IgD-negative memory B cell (primary cell): ENCODE data around the gene ALAS2. TPM values are rescaled to one million over a fixed set of nuclear protein-coding genes. Genes with fewer than 3 reads are reported as not detected.
A peak's percentile ranks its signal among the peaks of the same experiment; 100 is the strongest.
"Not testable (repeated sequence)": the region's sequence is repeated elsewhere in the genome, so short reads cannot be mapped to it uniquely, and the experiment has no call there.

Experiments used
- H3K27ac Mint-ChIP-seq, 3 donors: one replicate each; pipeline ENCODE4 v1.8.0; 2020 to 2022; ENCODE audit warnings: mild to moderate bottlenecking in 3 of 3, mixed read lengths in 3 of 3, moderate library complexity in 1 of 3
- H3K27me3 Mint-ChIP-seq: one replicate; pipeline ENCODE4 v1.8.0; 2021; ENCODE audit warnings: mixed read lengths
- H3K36me3 Mint-ChIP-seq: one replicate; pipeline ENCODE4 v1.8.0; 2020; ENCODE audit warnings: mild to moderate bottlenecking, mixed read lengths
- H3K4me1 Mint-ChIP-seq, 3 donors: one replicate each; pipeline ENCODE4 v1.8.0; 2020 to 2022; ENCODE audit warnings: mixed read lengths in 3 of 3, mild to moderate bottlenecking in 1 of 3
- H3K4me3 Mint-ChIP-seq, 4 donors: one replicate each; pipeline ENCODE4 v1.8.0; 2020 to 2022; ENCODE audit warnings: mild to moderate bottlenecking in 4 of 4, mixed read lengths in 4 of 4, moderate library complexity in 3 of 4
- H3K9me3 Mint-ChIP-seq, 3 donors: one replicate each; pipeline ENCODE4 v1.8.0; 2020 to 2021; ENCODE audit warnings: mixed read lengths in 3 of 3, mild to moderate bottlenecking in 1 of 3
- polyA plus RNA-seq: library from polyadenylated mRNA; unstranded; fragments of 300-500 nt; fragmentation: Illumina TruSeq; gene quantifications from one replicate; pipeline ENCODE4 v1.2.3, GENCODE V29; 2021

ALAS2 gene, protein sequence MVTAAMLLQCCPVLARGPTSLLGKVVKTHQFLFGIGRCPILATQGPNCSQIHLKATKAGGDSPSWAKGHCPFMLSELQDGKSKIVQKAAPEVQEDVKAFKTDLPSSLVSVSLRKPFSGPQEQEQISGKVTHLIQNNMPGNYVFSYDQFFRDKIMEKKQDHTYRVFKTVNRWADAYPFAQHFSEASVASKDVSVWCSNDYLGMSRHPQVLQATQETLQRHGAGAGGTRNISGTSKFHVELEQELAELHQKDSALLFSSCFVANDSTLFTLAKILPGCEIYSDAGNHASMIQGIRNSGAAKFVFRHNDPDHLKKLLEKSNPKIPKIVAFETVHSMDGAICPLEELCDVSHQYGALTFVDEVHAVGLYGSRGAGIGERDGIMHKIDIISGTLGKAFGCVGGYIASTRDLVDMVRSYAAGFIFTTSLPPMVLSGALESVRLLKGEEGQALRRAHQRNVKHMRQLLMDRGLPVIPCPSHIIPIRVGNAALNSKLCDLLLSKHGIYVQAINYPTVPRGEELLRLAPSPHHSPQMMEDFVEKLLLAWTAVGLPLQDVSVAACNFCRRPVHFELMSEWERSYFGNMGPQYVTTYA
- not detected for polyA plus RNA-seq

GRCh38 chrX:55030271-55031205, at the start of gene ALAS2:
ALAS2 (minus strand) TSS chrX:55030977; CDS start chrX:55026000, 4,977 bp downstream.
- Mint-ChIP-seq H3K4me1 (no peaks in the 10 kb centered on the region), H3K9me3 (peaks cover 0 to 3% (median 0%) of the 10 kb centered on the region in 3 donors), H3K27me3 (peaks cover 4% of the 10 kb centered on the region), H3K36me3 (no peaks in the 10 kb centered on the region), H3K4me3 (no peak within 1 kb of the TSS), H3K27ac (no peak within 1 kb of the TSS)

DNA sequence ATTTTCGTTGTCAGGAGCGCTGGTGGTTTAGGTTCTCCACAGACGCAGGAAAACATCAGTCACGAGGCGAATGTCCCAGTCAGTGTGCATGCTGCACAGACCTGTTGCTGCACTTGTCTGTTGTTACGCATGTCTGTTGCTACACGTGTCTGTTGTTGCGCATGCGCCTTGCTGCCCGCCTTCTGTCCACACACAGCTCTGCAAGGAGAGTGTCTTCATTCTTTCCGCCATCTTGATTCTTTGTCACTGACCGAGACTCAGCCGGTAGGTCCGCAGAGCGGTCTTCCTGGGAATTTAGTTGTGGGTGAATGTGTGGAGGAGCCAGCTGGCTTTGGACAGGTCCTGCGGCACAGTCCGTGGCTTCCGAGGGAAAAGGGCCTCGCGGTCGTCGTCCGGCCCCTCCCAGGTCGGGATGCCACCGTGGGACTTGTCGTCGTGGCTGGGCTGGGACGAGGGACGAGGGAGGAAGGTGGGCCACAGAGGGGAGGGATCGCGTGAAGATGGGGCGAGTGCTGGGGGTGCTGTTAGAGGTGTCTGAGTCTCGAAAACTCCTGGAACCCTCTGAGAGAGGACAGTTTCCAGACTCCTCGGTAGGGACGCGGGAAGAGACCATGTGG, 44.2 kb upstream of the ALAS2 start, which contains the start of gene PAGE2B:
Gene PAGE2B (plus strand): TSS at position 180 of the 617 bp plus-strand sequence. CDS start 1,012 bp downstream, outside the sequence.
- H3K9me3 Mint-ChIP-seq, result no peaks in the 10 kb centered on the region
- H3K27me3 Mint-ChIP-seq, result peaks cover 1% of the 10 kb centered on the region
- H3K36me3 Mint-ChIP-seq, result no peaks in the 10 kb centered on the region
- H3K27ac Mint-ChIP-seq, result peak within 1 kb of the TSS in 1 of 3 donors; percentile 23
- H3K4me1 Mint-ChIP-seq, result no peaks in the 10 kb centered on the region
- peak within 1 kb of the TSS in 1 of 4 donors; percentile 74 for H3K4me3 Mint-ChIP-seq

DNA sequence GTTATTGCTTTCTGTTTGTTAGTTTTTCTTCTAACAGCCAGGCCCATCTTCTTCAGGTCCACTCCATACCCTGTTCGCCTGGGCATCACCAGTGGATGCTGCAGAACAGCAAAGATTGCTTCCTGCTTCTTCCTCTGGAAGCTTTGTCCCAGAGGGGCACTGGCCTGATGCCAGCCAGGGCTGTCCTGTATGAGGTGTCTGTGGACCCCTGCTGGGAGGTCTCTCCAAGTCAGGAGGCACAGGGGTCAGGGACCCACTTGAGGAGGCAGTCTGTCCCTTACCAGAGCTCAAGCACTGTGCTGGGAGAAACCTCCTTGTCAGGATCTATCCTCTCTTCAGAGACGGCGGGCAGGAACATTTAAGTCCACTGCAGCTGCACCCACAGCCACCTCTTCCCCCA, 41.5 kb upstream of the ALAS2 start:
- Mint-ChIP-seq H3K4me1 (no peaks in the 10 kb centered on the region), H3K36me3 (peaks cover 4% of the 10 kb centered on the region), H3K4me3 (no peak overlapping the region), H3K9me3 (peaks cover 0 to 4% (median 0%) of the 10 kb centered on the region in 3 donors), H3K27ac (no peak overlapping the region), H3K27me3 (peaks cover 1% of the 10 kb centered on the region)

DNA sequence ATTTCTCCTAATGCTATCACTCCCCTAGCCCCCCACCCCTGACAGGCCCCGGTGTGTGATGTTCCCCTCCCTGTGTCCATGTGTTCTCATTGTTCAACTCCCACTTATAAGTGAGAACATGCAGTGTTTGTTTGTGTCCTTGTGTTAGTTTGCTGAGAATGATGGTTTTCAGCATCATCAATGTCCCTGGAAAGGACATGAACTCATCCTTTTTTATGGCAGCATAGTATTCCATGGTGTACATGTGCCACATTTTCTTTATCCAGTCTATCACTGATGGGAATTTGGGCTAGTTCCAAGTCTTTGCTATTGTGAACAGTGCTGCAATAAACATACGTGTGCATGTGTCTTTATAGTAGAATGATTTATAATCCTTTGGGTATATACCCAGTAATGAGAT, 36.4 kb upstream of the ALAS2 start:
- H3K9me3 Mint-ChIP-seq, H3K27me3 Mint-ChIP-seq, H3K27ac Mint-ChIP-seq, H3K4me1 Mint-ChIP-seq, H3K36me3 Mint-ChIP-seq, H3K4me3 Mint-ChIP-seq: not testable (repeated sequence)

DNA sequence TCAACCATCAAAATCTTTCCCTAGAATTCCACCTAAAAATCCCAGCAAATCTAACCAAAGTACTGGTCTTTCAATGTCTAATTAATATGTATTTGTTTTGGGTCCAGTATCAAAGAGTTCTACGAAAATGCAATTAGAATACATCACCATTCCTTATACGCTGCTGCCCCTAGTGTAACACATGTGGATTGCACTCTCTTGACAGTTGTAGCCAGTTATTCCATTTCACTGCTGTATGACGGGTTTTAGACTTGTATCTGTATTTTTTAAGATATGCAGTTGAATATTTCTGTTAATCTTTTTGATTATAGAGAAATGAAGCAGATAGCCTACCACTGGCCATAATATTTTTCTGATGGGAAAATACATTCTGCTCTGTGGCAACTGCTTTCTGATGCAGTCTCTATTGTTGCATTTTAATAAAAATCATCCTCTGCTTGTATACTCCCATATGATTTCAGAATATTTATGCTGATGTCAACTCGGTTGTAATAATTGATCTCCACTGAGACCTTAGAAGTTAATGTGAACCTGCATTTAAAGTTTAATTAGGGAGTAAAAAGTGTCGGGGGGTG, 27.0 kb upstream of the ALAS2 start:
- Mint-ChIP-seq H3K27me3 (peaks cover 2% of the 10 kb centered on the region), H3K4me3 (peak overlapping the region in 3 of 4 donors; percentile 51 to 90 (median 77)), H3K27ac (peak overlapping the region in 1 of 3 donors; percentile 9), H3K36me3 (no peaks in the 10 kb centered on the region), H3K4me1 (peaks cover 5 to 11% (median 6%) of the 10 kb centered on the region in 3 donors), H3K9me3 (no peaks in the 10 kb centered on the region)

DNA sequence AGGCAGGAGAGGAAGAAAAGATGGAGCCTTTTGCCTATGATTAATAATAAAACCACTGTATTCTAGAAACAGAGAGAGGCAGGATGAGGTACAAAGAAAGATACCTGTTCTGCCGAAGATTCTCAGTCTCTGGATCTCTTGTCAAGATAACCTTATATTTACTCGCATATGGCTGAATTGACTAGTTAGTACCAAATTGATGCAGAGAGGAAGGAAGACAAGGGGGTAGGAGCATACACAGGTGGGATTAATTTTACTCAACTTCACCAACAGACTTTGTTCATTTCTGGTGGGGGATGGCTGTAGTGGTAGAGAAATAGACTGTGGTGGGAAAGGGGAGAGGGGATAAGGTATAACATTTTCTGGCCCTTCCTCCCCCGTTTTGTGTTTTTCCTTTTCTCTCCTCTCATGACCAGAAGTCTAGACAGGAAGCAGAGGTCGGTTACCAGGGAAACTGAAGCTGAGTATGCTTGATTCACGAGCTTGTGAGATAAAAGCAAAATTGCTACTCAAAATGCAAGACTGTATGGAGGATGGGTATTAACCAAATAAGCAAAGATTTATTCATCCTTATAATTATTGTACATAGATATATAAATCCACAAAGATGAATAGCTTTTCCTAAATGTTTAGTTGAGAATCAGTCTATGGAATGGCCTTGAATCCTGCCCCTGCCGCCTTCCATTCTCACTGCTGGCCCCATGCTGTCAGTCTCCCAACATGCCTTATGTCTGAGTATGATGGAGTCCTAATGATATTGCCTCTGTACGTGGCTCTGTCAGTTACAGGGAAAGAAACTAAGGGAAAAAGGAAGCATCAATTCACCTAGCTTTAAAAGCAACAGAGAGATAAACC, 26.3 kb upstream of the ALAS2 start:
- Mint-ChIP-seq H3K9me3 (no peaks in the 10 kb centered on the region), H3K27me3 (peaks cover 4% of the 10 kb centered on the region), H3K4me3 (peak overlapping the region; percentile 5 to 90 (median 64)), H3K36me3 (no peaks in the 10 kb centered on the region), H3K27ac (peak overlapping the region in 2 of 3 donors; percentile 9 to 42), H3K4me1 (peaks cover 5 to 11% (median 6%) of the 10 kb centered on the region in 3 donors)

- not testable (repeated sequence) for H3K27ac Mint-ChIP-seq, H3K9me3 Mint-ChIP-seq, H3K4me3 Mint-ChIP-seq, H3K27me3 Mint-ChIP-seq, H3K36me3 Mint-ChIP-seq, H3K4me1 Mint-ChIP-seq
These were observed 19.8 kb upstream of the ALAS2 start for GRCh38 chrX:55050599-55050998.

DNA sequence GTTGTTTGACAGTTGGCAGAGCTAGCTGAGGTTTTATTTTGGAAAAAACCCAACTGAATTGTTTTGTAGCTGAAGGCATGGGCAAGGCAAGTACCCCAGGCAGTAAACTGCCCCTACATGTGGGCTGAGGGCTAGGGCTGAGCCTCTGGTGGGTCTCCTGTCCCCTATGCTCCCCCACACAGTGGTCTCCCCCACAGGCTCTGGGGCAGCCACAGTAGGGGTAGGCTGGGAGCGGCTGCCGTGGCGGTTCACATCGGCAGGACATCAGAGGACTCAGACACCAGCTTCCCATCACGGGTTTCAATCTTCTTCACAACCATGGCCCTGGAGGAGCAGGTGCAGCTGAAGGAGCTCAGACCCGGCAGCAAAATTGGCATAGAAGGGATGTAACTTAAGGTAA, 10.7 kb upstream of the ALAS2 start:
- Mint-ChIP-seq H3K9me3 (peaks cover 0 to 4% (median 2%) of the 10 kb centered on the region in 3 donors), H3K27me3 (no peaks in the 10 kb centered on the region), H3K36me3 (no peaks in the 10 kb centered on the region), H3K27ac (no peak overlapping the region), H3K4me3 (no peak overlapping the region), H3K4me1 (peaks cover 0 to 1% (median 0%) of the 10 kb centered on the region in 3 donors)

DNA sequence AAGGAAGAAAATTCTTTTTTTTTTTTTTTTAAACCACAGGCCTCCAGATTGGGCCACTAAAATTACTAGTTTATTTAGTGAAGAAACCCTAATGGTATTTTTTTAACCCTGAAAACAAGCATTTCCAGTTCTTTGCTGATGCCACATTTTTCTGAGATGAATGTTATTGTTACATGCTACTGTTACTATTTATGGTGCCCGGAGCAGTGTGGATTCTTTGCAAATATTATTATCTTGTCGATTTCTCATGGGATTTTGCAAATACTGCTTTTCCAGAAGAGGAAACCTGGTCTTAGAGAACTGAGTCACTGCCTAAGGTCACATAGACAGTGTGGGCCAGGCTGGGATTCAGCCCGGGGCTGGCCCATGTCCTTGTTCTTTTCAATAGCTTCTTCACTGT, 8.7 kb upstream of the ALAS2 start:
- Mint-ChIP-seq H3K9me3 (peaks cover 0 to 2% (median 2%) of the 10 kb centered on the region in 3 donors), H3K36me3 (no peaks in the 10 kb centered on the region), H3K4me1 (no peaks in the 10 kb centered on the region), H3K27me3 (no peaks in the 10 kb centered on the region), H3K27ac (no peak overlapping the region), H3K4me3 (no peak overlapping the region)

GRCh38 chrX:55033429-55033828, 2.7 kb upstream of the ALAS2 start:
- Mint-ChIP-seq H3K4me3 (no peak overlapping the region), H3K9me3 (no peaks in the 10 kb centered on the region), H3K27ac (no peak overlapping the region), H3K36me3 (no peaks in the 10 kb centered on the region), H3K4me1 (no peaks in the 10 kb centered on the region), H3K27me3 (peaks cover 2% of the 10 kb centered on the region)

- Mint-ChIP-seq H3K4me1 (no peaks in the 10 kb centered on the region), H3K27ac (no peak overlapping the region), H3K36me3 (no peaks in the 10 kb centered on the region), H3K4me3 (no peak overlapping the region), H3K9me3 (peaks cover 0 to 3% (median 0%) of the 10 kb centered on the region in 3 donors), H3K27me3 (peaks cover 4% of the 10 kb centered on the region)
These were observed 1.5 kb downstream of the ALAS2 start for GRCh38 chrX:55029291-55029690.

GRCh38 chrX:55028611-55029010, 2.2 kb downstream of the ALAS2 start:
- Mint-ChIP-seq H3K4me1 (no peaks in the 10 kb centered on the region), H3K4me3 (no peak overlapping the region), H3K36me3 (no peaks in the 10 kb centered on the region), H3K27me3 (peaks cover 4% of the 10 kb centered on the region), H3K9me3 (peaks cover 0 to 3% (median 0%) of the 10 kb centered on the region in 3 donors), H3K27ac (no peak overlapping the region)

DNA sequence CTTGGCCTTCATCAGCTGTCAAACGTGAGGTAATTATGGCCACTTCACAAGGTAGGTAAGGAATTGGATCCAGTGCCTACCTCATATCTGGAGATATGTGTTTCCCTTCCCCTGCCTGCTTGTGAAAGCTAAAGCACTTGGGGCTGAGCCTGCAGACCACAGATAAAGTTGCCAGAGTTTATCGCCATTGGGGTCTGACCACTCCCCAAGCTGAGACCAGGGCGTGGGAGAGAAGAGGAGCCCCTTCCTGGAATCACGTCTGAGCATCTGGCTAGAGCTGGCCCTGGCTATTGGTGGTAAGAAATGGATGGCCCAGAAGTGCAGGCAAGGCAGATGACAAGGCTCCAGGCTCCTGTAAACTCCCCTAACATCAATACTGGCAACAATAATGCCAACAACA, 2.7 kb downstream of the ALAS2 start:
- no peaks in the 10 kb centered on the region for H3K4me1 Mint-ChIP-seq
- H3K36me3 Mint-ChIP-seq, result no peaks in the 10 kb centered on the region
- H3K27me3 Mint-ChIP-seq, result peaks cover 4% of the 10 kb centered on the region
- H3K27ac Mint-ChIP-seq, result no peak overlapping the region
- H3K9me3 Mint-ChIP-seq, result peaks cover 0 to 3% (median 0%) of the 10 kb centered on the region in 3 donors
- no peak overlapping the region for H3K4me3 Mint-ChIP-seq
